GM12878 (cell line): ENCODE data around the gene CD300A. TPM values are rescaled to one million over a fixed set of nuclear protein-coding genes. Genes with fewer than 3 reads are reported as not detected.

Source experiments
- ATAC-seq: fragments of 200-7000 bp; cut with Tn5 transposase; 3 replicates; pipeline ENCODE4 v1.9.1; 2020; ENCODE audit warnings: mild to moderate bottlenecking, moderate library complexity
- BruUV-seq: library from RNA; stranded (reverse); fragments of 400-500 nt; replicated peaks from 2 replicates; lab custom pipeline; 2021; lab: Mats Ljungman, UMichigan
- CTCF ChIA-PET: fragments of 300-600 bp; sonication (Branson Sonifier 250); formaldehyde crosslinking; extraction: SDS; loops from one replicate; lab custom pipeline; 2021; ENCODE audit warnings: inconsistent platforms; lab: Yijun Ruan, JAX
- POLR2A ChIA-PET: fragments of 350-600 bp; formaldehyde crosslinking; extraction: SDS; loops from one replicate; lab custom pipeline; 2021; ENCODE audit warnings: inconsistent platforms; lab: Charles Lee
- RAD21 ChIA-PET: fragments of 300-600 bp; sonication (Branson Sonifier 250); formaldehyde crosslinking; loops from one replicate; lab custom pipeline; 2023; ENCODE audit warnings: antibody characterized with exemption; ENCODE audit not compliant: unreplicated experiment; lab: Charles Lee
- SMC1A ChIA-PET: fragments of 300-600 bp; sonication (Branson Sonifier 250); formaldehyde crosslinking; loops from one replicate; lab custom pipeline; 2023; ENCODE audit not compliant: unreplicated experiment, uncharacterized antibody; lab: Charles Lee
- DNase-seq: peaks from one replicate; pipeline ENCODE4 v3.0.0-alpha.2; 2011; ENCODE audit warnings: low read depth, low spot score
- FAIRE-seq: peaks from 3 replicates; lab custom pipeline; 2011; peaks lifted over from hg19 to GRCh38; lab: Jason Lieb, UNC
- H2AFZ ChIP-seq: 2 replicates; pipeline ENCODE4 v1.6.0; 2011; ENCODE audit warnings: low read depth, low read length, control low read depth; ENCODE audit not compliant: control insufficient read depth
- H3K27ac ChIP-seq: 2 replicates; pipeline ENCODE4 v1.5.1; 2011; ENCODE audit warnings: control low read depth; ENCODE audit not compliant: control insufficient read depth, insufficient read depth
- H3K27me3 ChIP-seq, 2 experiments: replicated peaks in 1 of 2; 2 replicates each; pipeline versions ENCODE4 v1.6.0 to v1.6.1; 2011; ENCODE audit warnings: low read length in 1 of 2; ENCODE audit not compliant: control insufficient read depth in 2 of 2, insufficient read depth in 2 of 2
- H3K36me3 ChIP-seq, 2 experiments: 2 replicates each; pipeline ENCODE4 v1.5.1; 2011; ENCODE audit warnings: low read length in 1 of 2; ENCODE audit not compliant: control insufficient read depth in 2 of 2, insufficient read depth in 2 of 2
- H3K4me1 ChIP-seq: 2 replicates; pipeline ENCODE4 v1.6.1; 2011; ENCODE audit warnings: mild to moderate bottlenecking, low read length, moderate library complexity, mixed read lengths; ENCODE audit not compliant: control insufficient read depth, insufficient read depth
- H3K4me2 ChIP-seq: 2 replicates; pipeline ENCODE4 v1.6.0; 2011; ENCODE audit warnings: control low read depth; ENCODE audit not compliant: control insufficient read depth, insufficient read depth
- H3K4me3 ChIP-seq: fragments of 200-600 bp; sonication (generic); 2 replicates; pipeline ENCODE4 v1.5.1; 2016
- H3K79me2 ChIP-seq: 2 replicates; pipeline ENCODE4 v1.6.0; 2011; ENCODE audit warnings: low read length; ENCODE audit not compliant: control insufficient read depth, insufficient read depth
- H3K9ac ChIP-seq: 2 replicates; pipeline ENCODE4 v1.8.0; 2011; ENCODE audit warnings: low read length, control low read depth, mixed read lengths; ENCODE audit not compliant: control insufficient read depth, insufficient read depth
- H3K9me3 ChIP-seq: replicated peaks from 3 replicates; pipeline ENCODE4 v1.5.1; 2011; ENCODE audit warnings: mild to moderate bottlenecking, low read length; ENCODE audit not compliant: control insufficient read depth, insufficient read depth
- H4K20me1 ChIP-seq: 2 replicates; pipeline ENCODE4 v1.6.0; 2011; ENCODE audit not compliant: control insufficient read depth, insufficient read depth
- CBX5 ChIP-seq: sonication (generic); IDR thresholded peaks from 2 replicates; pipeline ENCODE4 v1.6.1; 2016; ENCODE audit warnings: low read depth, moderate library complexity, mild to moderate bottlenecking, inconsistent platforms
- CHD2 ChIP-seq: IDR thresholded peaks from 2 replicates; pipeline ENCODE4 v1.6.1; 2011; ENCODE audit warnings: low read depth, low read length, improper control_type of control experiment, borderline replicate concordance
- ELK1 ChIP-seq: IDR thresholded peaks from 2 replicates; pipeline ENCODE4 v1.6.1; 2012; ENCODE audit warnings: low read depth, low read length, improper control_type of control experiment
- MYC ChIP-seq: IDR thresholded peaks from 2 replicates; pipeline ENCODE4 v1.6.1; 2011; ENCODE audit warnings: mild to moderate bottlenecking, low read length, moderate library complexity, inconsistent platforms; ENCODE audit not compliant: insufficient read depth, insufficient replicate concordance, insufficient read length, severe bottlenecking
- SRF ChIP-seq, 2 experiments: IDR thresholded peaks; 2 replicates each; pipeline ENCODE4 v1.6.1; 2011; ENCODE audit warnings: low read depth in 2 of 2, low read length in 2 of 2, mild to moderate bottlenecking in 1 of 2, moderate library complexity in 1 of 2
- SUZ12 ChIP-seq: fragments of 200-600 bp; sonication (generic); IDR thresholded peaks from one replicate; pipeline ENCODE4 v1.6.1; 2018; ENCODE audit warnings: antibody characterized with exemption, mild to moderate bottlenecking; ENCODE audit not compliant: unreplicated experiment
- ZNF384 ChIP-seq: IDR thresholded peaks from 2 replicates; pipeline ENCODE4 v1.6.1; 2012; ENCODE audit warnings: low read depth, mild to moderate bottlenecking, low read length, improper control_type of control experiment, borderline replicate concordance
- WGBS: methylation state at CpG from one replicate; pipeline ENCODE4 v1.1.6; 2016; ENCODE audit warnings: low lambda C conversion rate; ENCODE audit not compliant: insufficient replicate concordance, insufficient coverage; ENCODE audit errors: missing lambda C conversion rate; 5-methylcytosine and 5-hydroxymethylcytosine counted together
- in situ Hi-C: fragments of 300-500 bp; cut with MboI; formaldehyde crosslinking; loops from 9 replicates; pipeline ENCODE4 v1.14.3; 2018; ENCODE audit warnings: mixed read lengths
- intact Hi-C: fragments of 100-400 bp; cut with micrococcal nuclease; formaldehyde crosslinking; loops from one replicate; pipeline ENCODE4 v1.14.2; 2022; ENCODE audit not compliant: unreplicated experiment
- polyA plus RNA-seq, 11 experiments: library from polyadenylated mRNA; depleted of rRNA in 4 of 11; unstranded in 6 of 11; stranded (reverse) in 5 of 11; fragments of >200 nt; fragmentation: Nextera tagmentation in 4 of 11; fragmentation: Illumina TruSeq in 1 of 11; extraction: Ambion mirVana in 4 of 11; extraction: Trizol in 1 of 11; gene quantifications; 1 replicate in 1 of 11; 2 replicates in 10 of 11; pipeline versions ENCODE4 v1.2.1 to v1.2.3, GENCODE V29; 2011 to 2016; ENCODE audit warnings: inconsistent platforms in 2 of 11, missing spikeins in 2 of 11, low read depth in 1 of 11
- total RNA-seq, 4 experiments: library from RNA; depleted of rRNA in 3 of 4; stranded (reverse); fragments of >200 nt in 3 of 4; fragmentation: Illumina TruSeq in 1 of 4; extraction: Trizol in 1 of 4; gene quantifications; 2 replicates each; pipeline versions ENCODE4 v1.2.1 to v1.2.3, GENCODE V29; 2013 to 2021
- TF ChIP-seq, protein P1 (sequence below): fragments of 450-650 bp; IDR thresholded peaks from 2 replicates; pipeline ENCODE4 v1.6.1; 2017; ENCODE audit warnings: mild to moderate bottlenecking, moderate library complexity

CD300A gene
- total and polyA plus RNA-seq, 10 of the 15 experiments (the other 5 are each of a cell fraction or from before 2014, with no cell fraction given): 10.6 to 128 (median 36.1) TPM

DNA sequence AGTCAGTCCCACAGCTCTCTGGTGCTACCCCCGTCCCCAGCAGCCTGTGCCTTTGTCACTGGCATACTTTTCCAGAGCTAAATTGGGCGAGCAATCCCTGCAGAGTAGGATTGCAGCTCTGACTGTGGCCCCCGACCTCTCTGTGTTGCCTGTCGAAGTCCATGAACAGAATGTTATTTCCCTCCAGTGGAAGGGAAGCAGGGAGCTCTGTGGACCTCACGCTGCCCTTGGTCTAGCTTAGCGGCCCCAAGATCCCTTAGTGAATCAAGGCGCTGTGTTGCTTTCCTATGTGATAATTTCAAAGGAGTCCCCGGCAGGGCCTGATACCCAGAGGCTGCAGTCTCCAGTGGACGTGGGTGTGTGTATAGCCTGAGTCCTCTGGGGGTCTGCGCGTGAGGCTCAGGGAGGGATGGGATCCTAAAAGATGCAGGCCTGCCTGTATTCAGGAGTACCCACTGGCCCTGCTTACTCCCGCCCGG lies 15.5 kb upstream of the CD300A start:
- intact Hi-C loops: no loop called here
- peaks cover 14% of the 10 kb centered on the region for H3K4me1 ChIP-seq
- no peak overlapping the region for H3K4me3 ChIP-seq
- in situ Hi-C loops: no loop called here
- H3K9me3 ChIP-seq: no peaks in the 10 kb centered on the region
- no peaks in the 10 kb centered on the region for H4K20me1 ChIP-seq
- CTCF ChIA-PET: interaction anchor here (0.5 to 1.1 kb wide), 5 partner anchors 10 to 1021 kb away, joined by 3 to 4 read pairs (median 3); no protein-coding TSS in a partner anchor
- H3K36me3 ChIP-seq: no peaks in the 10 kb centered on the region
- POLR2A ChIA-PET: interaction anchor here (0.7 kb wide), 1 partner anchor 47 kb away, joined by 3 read pairs; no protein-coding TSS in a partner anchor
- ATAC-seq (no peak), DNase-seq (no peak), FAIRE-seq (no peak)
- WGBS: 55% methylated on average over 13 of the region's 13 CpGs
- H3K4me2 ChIP-seq: no peak overlapping the region
- H3K27ac ChIP-seq: no peak overlapping the region
- no peaks in the 10 kb centered on the region for H3K79me2 ChIP-seq
- no peak overlapping the region for H2AFZ ChIP-seq
- SMC1A ChIA-PET: interaction anchor here (1.0 to 1.3 kb wide), 2 partner anchors 10 to 72 kb away, joined by 4 to 6 read pairs; no protein-coding TSS in a partner anchor
- BruUV-seq: no TSS peak
- RAD21 ChIA-PET: interaction anchor here (1.0 to 1.6 kb wide), 5 partner anchors 16 to 77 kb away, joined by 3 to 8 read pairs (median 4); no protein-coding TSS in a partner anchor
- H3K27me3 ChIP-seq: peaks cover 0 to 2% of the 10 kb centered on the region in 2 experiments; a peak in 2 of 4 replicates
- no peak for TF ChIP-seq CBX5
- no peak for TF ChIP-seq ELK1
- no peak for TF ChIP-seq ZNF384
- H3K9ac ChIP-seq: no peak overlapping the region

GRCh38 chr17:74451557-74451956 lies 14.9 kb upstream of the CD300A start:
- no peak for FAIRE-seq
- DNase-seq: no peak
- 32% methylated on average over 6 of the region's 6 CpGs for WGBS
- TF ChIP-seq, protein P1, sequence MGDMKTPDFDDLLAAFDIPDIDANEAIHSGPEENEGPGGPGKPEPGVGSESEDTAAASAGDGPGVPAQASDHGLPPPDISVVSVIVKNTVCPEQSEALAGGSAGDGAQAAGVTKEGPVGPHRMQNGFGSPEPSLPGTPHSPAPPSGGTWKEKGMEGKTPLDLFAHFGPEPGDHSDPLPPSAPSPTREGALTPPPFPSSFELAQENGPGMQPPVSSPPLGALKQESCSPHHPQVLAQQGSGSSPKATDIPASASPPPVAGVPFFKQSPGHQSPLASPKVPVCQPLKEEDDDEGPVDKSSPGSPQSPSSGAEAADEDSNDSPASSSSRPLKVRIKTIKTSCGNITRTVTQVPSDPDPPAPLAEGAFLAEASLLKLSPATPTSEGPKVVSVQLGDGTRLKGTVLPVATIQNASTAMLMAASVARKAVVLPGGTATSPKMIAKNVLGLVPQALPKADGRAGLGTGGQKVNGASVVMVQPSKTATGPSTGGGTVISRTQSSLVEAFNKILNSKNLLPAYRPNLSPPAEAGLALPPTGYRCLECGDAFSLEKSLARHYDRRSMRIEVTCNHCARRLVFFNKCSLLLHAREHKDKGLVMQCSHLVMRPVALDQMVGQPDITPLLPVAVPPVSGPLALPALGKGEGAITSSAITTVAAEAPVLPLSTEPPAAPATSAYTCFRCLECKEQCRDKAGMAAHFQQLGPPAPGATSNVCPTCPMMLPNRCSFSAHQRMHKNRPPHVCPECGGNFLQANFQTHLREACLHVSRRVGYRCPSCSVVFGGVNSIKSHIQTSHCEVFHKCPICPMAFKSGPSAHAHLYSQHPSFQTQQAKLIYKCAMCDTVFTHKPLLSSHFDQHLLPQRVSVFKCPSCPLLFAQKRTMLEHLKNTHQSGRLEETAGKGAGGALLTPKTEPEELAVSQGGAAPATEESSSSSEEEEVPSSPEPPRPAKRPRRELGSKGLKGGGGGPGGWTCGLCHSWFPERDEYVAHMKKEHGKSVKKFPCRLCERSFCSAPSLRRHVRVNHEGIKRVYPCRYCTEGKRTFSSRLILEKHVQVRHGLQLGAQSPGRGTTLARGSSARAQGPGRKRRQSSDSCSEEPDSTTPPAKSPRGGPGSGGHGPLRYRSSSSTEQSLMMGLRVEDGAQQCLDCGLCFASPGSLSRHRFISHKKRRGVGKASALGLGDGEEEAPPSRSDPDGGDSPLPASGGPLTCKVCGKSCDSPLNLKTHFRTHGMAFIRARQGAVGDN: no peak
- TF ChIP-seq MYC (no peak), SRF (IDR thresholded peaks at IDR 0.05; ENCODE audit: low read depth in 2 of 2, low read length in 2 of 2) (no peak), CHD2 (no peak), SUZ12 (no peak)

More at GRCh38 chr17:74451557-74451956, 14.9 kb upstream of the CD300A start:
- H3K9ac ChIP-seq: no peak overlapping the region
- in situ Hi-C loops: no loop called here
- no peaks in the 10 kb centered on the region for H3K9me3 ChIP-seq
- BruUV-seq: no TSS peak
- H3K36me3 ChIP-seq: no peaks in the 10 kb centered on the region
- peaks cover 0 to 2% of the 10 kb centered on the region in 2 experiments; a peak in 2 of 4 replicates for H3K27me3 ChIP-seq
- CTCF ChIA-PET: interaction anchor here (1.1 to 10.5 kb wide), 6 partner anchors 8 to 83 kb away, joined by 3 to 314 read pairs (median 40); partner anchors contain the start of gene GPR142
- SMC1A ChIA-PET: interaction anchor here (1.0 to 1.3 kb wide), 2 partner anchors 10 to 73 kb away, joined by 4 to 6 read pairs; no protein-coding TSS in a partner anchor
- H2AFZ ChIP-seq: no peak overlapping the region
- POLR2A ChIA-PET: no interaction called here
- no peaks in the 10 kb centered on the region for H3K79me2 ChIP-seq
- ATAC-seq: no peak
- intact Hi-C loops: no loop called here
- H3K4me2 ChIP-seq: no peak overlapping the region
- peaks cover 14% of the 10 kb centered on the region for H3K4me1 ChIP-seq
- H3K4me3 ChIP-seq: no peak overlapping the region
- H3K27ac ChIP-seq: no peak overlapping the region
- no peaks in the 10 kb centered on the region for H4K20me1 ChIP-seq
- RAD21 ChIA-PET: interaction anchor here (1.0 to 1.6 kb wide), 4 partner anchors 16 to 72 kb away, joined by 3 to 8 read pairs (median 4); no protein-coding TSS in a partner anchor
